Nephron progenitor cell (in vitro differentiated cells): ENCODE measurements around the gene TCF12.

ENCODE experiments used
- DNase-seq: peaks from one replicate; pipeline ENCODE4 v3.0.0; 2021
- H3K27ac Mint-ChIP-seq: 2 replicates; pipeline ENCODE4 v1.8.0; 2021; ENCODE audit warnings: mild to moderate bottlenecking, moderate library complexity, mixed read lengths
- H3K27me3 Mint-ChIP-seq: 2 replicates; pipeline ENCODE4 v1.8.0; 2021; ENCODE audit warnings: mild to moderate bottlenecking, low read depth, mixed read lengths; ENCODE audit not compliant: poor library complexity
- H3K36me3 Mint-ChIP-seq: 2 replicates; pipeline ENCODE4 v1.8.0; 2021; ENCODE audit warnings: low read depth, mixed read lengths
- H3K4me1 Mint-ChIP-seq: 2 replicates; pipeline ENCODE4 v1.8.0; 2021; ENCODE audit warnings: mixed read lengths
- H3K4me3 Mint-ChIP-seq: 2 replicates; pipeline ENCODE4 v1.8.0; 2021; ENCODE audit warnings: mild to moderate bottlenecking, moderate library complexity, mixed read lengths
- H3K9me3 Mint-ChIP-seq: 2 replicates; pipeline ENCODE4 v1.8.0; 2021; ENCODE audit warnings: mild to moderate bottlenecking, moderate library complexity, mixed read lengths
- CTCF ChIP-seq: fragments of 200-600 bp; sonication (generic); IDR thresholded peaks from 2 replicates; pipeline ENCODE4 v1.5.0; 2021; ENCODE audit warnings: antibody characterized with exemption

The TCF12 gene

GRCh38 chr15:56890038-56890437, 28.4 kb upstream of the TCF12 start:
- H3K27ac Mint-ChIP-seq = no peak overlapping the region
- H3K36me3 Mint-ChIP-seq = peaks cover 9% of the 10 kb centered on the region
- no peak for TF ChIP-seq CTCF
- DNase-seq = no peak
- peaks cover 52% of the 10 kb centered on the region for H3K4me1 Mint-ChIP-seq
- no peak overlapping the region for H3K4me3 Mint-ChIP-seq
- H3K27me3 Mint-ChIP-seq = no peaks in the 10 kb centered on the region
- H3K9me3 Mint-ChIP-seq = no peaks in the 10 kb centered on the region

- Mint-ChIP-seq H3K9me3 (peaks cover under 1% of the 10 kb centered on the region), H3K4me3 (no peak overlapping the region)
- no peak for TF ChIP-seq CTCF
These were observed 26.5 kb upstream of the TCF12 start for GRCh38 chr15:56891852-56892440.

GRCh38 chr15:56892659-56893363, 25.6 kb upstream of the TCF12 start:
- TF ChIP-seq CTCF = no peak

More at GRCh38 chr15:56891852-56892440, 26.5 kb upstream of the TCF12 start:
- Mint-ChIP-seq H3K27ac (no peak overlapping the region), H3K27me3 (no peaks in the 10 kb centered on the region), H3K4me1 (peaks cover 45% of the 10 kb centered on the region), H3K36me3 (peaks cover 10% of the 10 kb centered on the region)
- DNase-seq = no peak

GRCh38 chr15:56893364-56893678, 25.1 kb upstream of the TCF12 start:
- Mint-ChIP-seq H3K4me3 (no peak overlapping the region), H3K9me3 (peaks cover 4% of the 10 kb centered on the region), H3K4me1 (peaks cover 36% of the 10 kb centered on the region), H3K27me3 (no peaks in the 10 kb centered on the region), H3K27ac (no peak overlapping the region), H3K36me3 (peaks cover 14% of the 10 kb centered on the region)
- no peak for TF ChIP-seq CTCF
- no peak for DNase-seq

More at GRCh38 chr15:56892659-56893363, 25.6 kb upstream of the TCF12 start:
- H3K36me3 Mint-ChIP-seq = peaks cover 14% of the 10 kb centered on the region
- H3K27ac Mint-ChIP-seq = peak overlapping the region; percentile 8
- peaks cover 4% of the 10 kb centered on the region for H3K9me3 Mint-ChIP-seq
- no peaks in the 10 kb centered on the region for H3K27me3 Mint-ChIP-seq
- H3K4me3 Mint-ChIP-seq = no peak overlapping the region
- H3K4me1 Mint-ChIP-seq = peaks cover 41% of the 10 kb centered on the region
- no peak for DNase-seq

- Mint-ChIP-seq H3K36me3 (peaks cover 12% of the 10 kb centered on the region), H3K9me3 (peaks cover 4% of the 10 kb centered on the region), H3K27ac (no peak overlapping the region), H3K4me3 (no peak overlapping the region), H3K4me1 (peaks cover 23% of the 10 kb centered on the region), H3K27me3 (no peaks in the 10 kb centered on the region)
- DNase-seq = no peak
- no peak for TF ChIP-seq CTCF
These were observed 23.8 kb upstream of the TCF12 start for GRCh38 chr15:56894601-56895000.

- Mint-ChIP-seq H3K27me3 (no peaks in the 10 kb centered on the region), H3K9me3 (peaks cover 27% of the 10 kb centered on the region), H3K27ac (no peak overlapping the region), H3K36me3 (peaks cover 39% of the 10 kb centered on the region), H3K4me3 (no peak overlapping the region), H3K4me1 (peaks cover 3% of the 10 kb centered on the region)
- DNase-seq = no peak
- TF ChIP-seq CTCF = no peak
These were observed 16.5 kb upstream of the TCF12 start for GRCh38 chr15:56901931-56902330.
